ENCODE data around the gene BPIFB4.
"Not testable (repeated sequence)": the region's sequence is repeated elsewhere in the genome, so short reads cannot be mapped to it uniquely, and the experiment has no call there.

The BPIFB4 gene

GRCh38 chr20:33079259-33079658 lies at the start of gene BPIFB4:
Gene BPIFB4, plus strand, starts transcription at chr20:33079643. Its CDS starts 1,884 bp downstream, at chr20:33081527.
- no peak for DNase-seq (ENCODE audit: low read depth)

GRCh38 chr20:33030076-33030475 lies 49.4 kb upstream of the BPIFB4 start:
- DNase-seq (ENCODE audit: low read depth) = no peak

DNA sequence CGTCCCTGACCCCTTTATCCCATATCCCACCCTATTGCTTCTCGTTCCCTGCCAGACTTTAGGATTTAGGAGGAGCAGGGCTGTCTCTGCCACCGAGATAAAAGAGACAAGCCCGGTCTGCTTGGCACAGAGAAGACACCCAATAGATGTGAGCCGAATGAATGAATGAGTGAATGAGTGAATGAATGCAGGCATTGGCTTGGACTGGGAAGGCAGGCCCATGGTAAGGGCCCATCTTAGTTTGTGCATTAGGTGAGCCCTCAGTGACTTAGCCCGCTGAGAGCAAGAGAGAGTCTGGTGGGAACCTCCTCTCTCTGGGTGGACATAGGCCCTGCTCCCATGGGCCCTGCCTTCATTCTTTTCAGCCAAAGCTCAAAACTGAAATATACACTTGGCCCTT lies 48.9 kb upstream of the BPIFB4 start:
- DNase-seq (ENCODE audit: low read depth) = no peak

GRCh38 chr20:33031531-33031930 lies 47.9 kb upstream of the BPIFB4 start, which contains the start of gene BPIFB6:
Gene BPIFB6, plus strand, starts transcription at chr20:33031648. Its CDS starts 0 bp downstream, at chr20:33031648.
- no peak for DNase-seq (ENCODE audit: low read depth)

DNA sequence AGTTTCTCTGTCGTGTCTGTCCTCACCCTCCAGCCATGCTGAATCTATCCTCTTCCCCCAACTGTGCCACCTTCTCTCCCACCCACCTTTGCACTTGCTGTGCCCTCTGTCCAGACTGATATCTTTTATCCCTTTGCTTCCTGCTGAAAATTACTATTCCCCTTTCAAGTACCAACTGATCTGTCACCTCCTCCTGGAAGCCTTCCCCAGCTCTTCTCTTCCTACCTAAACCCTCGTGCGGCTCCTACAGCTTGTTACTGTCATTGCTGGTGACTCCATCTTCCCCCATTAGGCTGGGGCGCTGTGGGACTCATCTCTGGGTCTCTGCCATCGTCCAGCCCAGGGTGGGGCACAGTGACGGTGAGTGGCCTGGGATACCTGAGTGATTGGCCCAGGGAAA lies 46.9 kb upstream of the BPIFB4 start:
- no peak for DNase-seq (ENCODE audit: low read depth)

GRCh38 chr20:33033381-33033780 lies 46.1 kb upstream of the BPIFB4 start:
- no peak for DNase-seq (ENCODE audit: low read depth)

- DNase-seq (ENCODE audit: low read depth) = no peak
These were observed 45.3 kb upstream of the BPIFB4 start for GRCh38 chr20:33034115-33034514.

DNA sequence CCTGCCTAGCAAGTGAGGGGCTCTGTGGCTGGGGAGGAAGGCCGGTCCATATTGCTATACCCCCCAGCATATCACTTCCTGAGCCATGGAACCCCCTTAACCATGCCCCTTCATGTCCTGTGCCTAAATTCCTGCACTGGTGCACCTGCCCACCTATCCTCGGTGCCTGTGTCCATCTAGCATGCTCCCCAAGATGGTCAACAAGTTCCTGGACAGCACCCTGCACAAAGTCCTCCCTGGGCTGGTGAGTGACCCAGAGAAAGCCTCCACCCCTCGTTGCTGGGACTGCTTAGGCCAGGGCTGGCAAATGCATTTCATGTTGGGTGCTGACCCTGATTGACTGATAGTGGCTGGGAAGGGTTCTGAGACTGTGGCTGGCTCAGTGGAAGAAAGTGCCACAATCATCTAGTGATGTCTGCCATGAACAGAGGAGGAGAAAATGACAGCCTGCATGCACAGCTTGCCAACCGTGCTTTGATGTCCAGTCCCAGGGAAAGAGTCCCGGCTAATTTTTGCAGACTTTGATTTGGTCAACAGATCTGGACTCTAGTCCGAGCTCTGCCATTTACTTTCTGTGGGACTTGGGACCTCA lies 44.4 kb upstream of the BPIFB4 start:
- DNase-seq (ENCODE audit: low read depth) = no peak

DNA sequence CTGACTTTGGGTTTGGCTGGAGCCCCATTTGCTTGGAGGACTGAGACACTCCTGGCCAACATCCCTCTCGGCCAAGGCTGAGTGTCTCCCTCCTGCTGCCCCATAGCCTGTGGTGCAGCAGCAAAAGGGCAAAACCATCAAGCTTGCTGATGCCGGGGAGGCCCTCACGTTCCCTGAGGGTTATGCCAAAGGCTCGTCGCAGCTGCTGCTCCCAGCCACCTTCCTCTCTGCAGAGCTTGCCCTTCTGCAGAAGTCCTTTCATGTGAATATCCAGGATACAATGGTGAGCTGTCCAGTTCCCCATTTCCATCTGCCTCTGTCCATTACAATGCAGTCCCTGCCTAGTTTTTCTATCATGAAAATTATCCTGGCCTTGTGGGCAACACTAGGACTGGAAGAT lies 42.0 kb upstream of the BPIFB4 start:
- no peak for DNase-seq (ENCODE audit: low read depth)

- DNase-seq (ENCODE audit: low read depth) = no peak
These were observed 41.2 kb upstream of the BPIFB4 start for GRCh38 chr20:33038243-33038642.

GRCh38 chr20:33042430-33042829 lies 37.0 kb upstream of the BPIFB4 start:
- no peak for DNase-seq (ENCODE audit: low read depth)

- no peak for DNase-seq (ENCODE audit: low read depth)
These were observed 36.3 kb upstream of the BPIFB4 start for GRCh38 chr20:33042983-33043730.

GRCh38 chr20:33043731-33044181 lies 35.7 kb upstream of the BPIFB4 start:
- DNase-seq (ENCODE audit: low read depth) = no peak

GRCh38 chr20:33045129-33045721 lies 34.2 kb upstream of the BPIFB4 start:
- not testable (repeated sequence) for DNase-seq (ENCODE audit: low read depth)

GRCh38 chr20:33046412-33046811 lies 33.0 kb upstream of the BPIFB4 start:
- no peak for DNase-seq (ENCODE audit: low read depth)

- DNase-seq (ENCODE audit: low read depth) = no peak
These were observed 28.1 kb upstream of the BPIFB4 start for GRCh38 chr20:33051333-33051732.

GRCh38 chr20:33053291-33054106 lies 25.9 kb upstream of the BPIFB4 start, which contains the start of gene BPIFB3:
Gene BPIFB3, plus strand, starts transcription at chr20:33053903. Its CDS starts 1,533 bp downstream, at chr20:33055436.
- no peak for DNase-seq (ENCODE audit: low read depth)

DNA sequence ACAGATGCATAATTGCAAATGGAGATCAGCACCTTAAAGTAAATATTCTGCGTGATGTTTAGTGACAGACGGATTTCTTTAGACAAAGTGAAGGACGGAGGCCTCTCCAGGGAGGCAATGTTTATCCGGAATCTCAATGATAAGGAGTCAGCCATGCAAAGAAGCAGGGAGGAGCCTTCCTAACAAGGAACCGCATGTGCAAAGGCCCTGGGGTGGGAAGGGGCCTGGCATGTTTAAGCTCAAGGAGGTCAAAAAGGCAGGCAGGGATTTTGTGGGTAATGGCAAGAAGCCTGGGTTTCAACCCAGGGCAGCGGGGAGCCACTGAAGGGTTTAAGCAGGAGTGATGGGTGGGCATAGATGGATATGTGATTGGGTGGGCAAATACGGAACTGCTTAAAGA lies 25.1 kb upstream of the BPIFB4 start:
- DNase-seq (ENCODE audit: low read depth) = no peak

DNA sequence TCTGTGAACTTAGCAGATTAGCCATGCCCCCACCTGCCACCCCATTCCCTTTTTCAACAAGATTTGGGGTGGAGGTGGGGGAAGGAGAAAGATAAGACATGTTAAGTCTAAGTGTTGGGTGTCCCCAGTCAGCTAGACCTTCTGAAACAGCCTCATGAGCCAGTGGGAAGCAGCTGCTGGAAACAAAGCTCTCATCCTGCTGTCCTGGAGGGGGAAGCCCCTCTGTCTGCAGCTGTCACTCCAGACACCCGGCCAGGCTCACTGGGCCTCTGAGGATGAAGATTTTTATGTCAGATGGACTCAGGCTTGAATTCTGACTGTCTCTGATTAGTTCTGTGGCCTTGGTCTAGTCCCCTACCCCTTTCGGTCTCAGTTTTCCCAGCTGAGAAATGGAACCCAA lies 24.7 kb upstream of the BPIFB4 start:
- no peak for DNase-seq (ENCODE audit: low read depth)

DNA sequence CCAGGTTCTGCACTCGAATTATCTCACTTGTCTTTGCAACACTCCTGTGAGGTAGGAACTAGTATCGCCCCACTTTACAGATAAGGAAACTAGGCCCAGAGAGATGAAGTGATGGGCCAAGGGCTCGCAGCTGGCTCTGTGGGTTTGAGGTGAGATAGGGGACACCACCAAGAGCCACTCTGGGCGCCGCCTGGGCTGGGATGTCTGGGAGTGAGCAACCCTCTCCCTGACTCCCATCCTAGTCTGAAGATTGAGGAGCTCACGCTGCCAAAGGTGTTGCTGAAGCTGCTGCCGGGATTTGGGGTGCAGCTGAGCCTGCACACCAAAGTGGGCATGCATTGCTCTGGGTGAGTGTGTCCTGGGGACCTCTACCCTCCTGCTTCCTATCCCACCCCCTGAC lies 20.3 kb upstream of the BPIFB4 start:
- no peak for DNase-seq (ENCODE audit: low read depth)

DNA sequence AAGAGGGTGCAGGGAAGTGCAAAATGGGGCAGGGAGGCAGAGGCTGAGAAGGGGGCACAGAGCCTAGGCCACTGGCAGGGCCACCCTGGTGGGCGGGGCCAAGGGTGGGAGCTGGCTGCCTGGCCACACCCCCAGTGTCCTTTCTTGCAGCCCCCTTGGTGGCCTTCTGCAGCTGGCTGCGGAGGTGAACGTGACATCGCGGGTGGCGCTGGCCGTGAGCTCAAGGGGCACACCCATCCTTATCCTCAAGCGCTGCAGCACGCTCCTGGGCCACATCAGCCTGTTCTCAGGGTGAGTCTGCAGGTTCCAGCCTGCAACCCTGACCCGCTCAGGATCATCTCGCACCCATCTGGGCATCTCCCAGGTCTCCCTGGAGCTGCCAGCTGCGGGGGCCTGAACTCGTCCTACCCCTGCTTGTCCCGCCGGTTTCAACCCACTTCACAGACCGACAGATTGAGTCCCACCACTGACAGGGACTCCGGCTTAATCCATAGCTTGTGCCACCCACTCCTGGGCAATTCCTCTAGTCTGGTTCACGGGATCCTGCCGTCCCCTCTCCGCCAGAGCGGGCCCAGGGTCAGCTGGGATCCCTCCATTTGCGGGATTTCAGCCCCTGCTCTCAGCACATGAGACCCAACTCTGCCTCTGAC lies 19.6 kb upstream of the BPIFB4 start:
- DNase-seq (ENCODE audit: low read depth) = no peak

GRCh38 chr20:33061658-33062028 lies 17.8 kb upstream of the BPIFB4 start:
- DNase-seq (ENCODE audit: low read depth) = no peak
